Right hindlimb (tissue), 1 donor: Measurements from ENCODE around the gene HMOX1.

Experiments
- DNase-seq: peaks from one replicate; pipeline ENCODE4 v3.0.0-alpha.2; 2018

The HMOX1 gene

GRCh38 chr22:35409783-35410662 is 29.1 kb downstream of the HMOX1 start:
- no peak for DNase-seq

- no peak for DNase-seq
These were observed 29.8 kb downstream of the HMOX1 start for GRCh38 chr22:35410663-35411034.

- no peak for DNase-seq
These were observed 30.2 kb downstream of the HMOX1 start for GRCh38 chr22:35411102-35411501.

- no peak for DNase-seq
These were observed 32.7 kb downstream of the HMOX1 start for GRCh38 chr22:35413624-35414023.

- DNase-seq, result no peak
These were observed 36.7 kb downstream of the HMOX1 start for GRCh38 chr22:35417606-35418005.

- no peak for DNase-seq
These were observed 37.2 kb downstream of the HMOX1 start for GRCh38 chr22:35418088-35418487.

GRCh38 chr22:35418731-35419130 is 37.8 kb downstream of the HMOX1 start:
- DNase-seq, result no peak

- no peak for DNase-seq
These were observed 38.9 kb downstream of the HMOX1 start for GRCh38 chr22:35419756-35420155.

GRCh38 chr22:35421121-35421520 is 40.2 kb downstream of the HMOX1 start:
- no peak for DNase-seq

- no peak for DNase-seq
These were observed 41.2 kb downstream of the HMOX1 start for GRCh38 chr22:35422145-35422544.

- DNase-seq, result no peak
These were observed 42.0 kb downstream of the HMOX1 start for GRCh38 chr22:35422936-35423335.

GRCh38 chr22:35424081-35424480 is 43.2 kb downstream of the HMOX1 start:
- DNase-seq, result no peak

GRCh38 chr22:35424761-35425160 is 43.9 kb downstream of the HMOX1 start:
- DNase-seq, result no peak

- DNase-seq, result no peak
These were observed 44.6 kb downstream of the HMOX1 start for GRCh38 chr22:35425546-35425945.

GRCh38 chr22:35425971-35426800 is 45.3 kb downstream of the HMOX1 start:
- no peak for DNase-seq

GRCh38 chr22:35426801-35427140 is 45.9 kb downstream of the HMOX1 start:
- no peak for DNase-seq

- peak; percentile 88 for DNase-seq
These were observed 50.0 kb downstream of the HMOX1 start for GRCh38 chr22:35430897-35431322.

- no peak for DNase-seq
These were observed 50.8 kb downstream of the HMOX1 start for GRCh38 chr22:35431483-35432227.

GRCh38 chr22:35432228-35432905 is 51.5 kb downstream of the HMOX1 start:
- DNase-seq, result no peak

GRCh38 chr22:35434061-35434710 is 53.3 kb downstream of the HMOX1 start:
- no peak for DNase-seq

GRCh38 chr22:35435201-35435740 is 54.4 kb downstream of the HMOX1 start:
- no peak for DNase-seq

GRCh38 chr22:35436421-35436820 is 55.5 kb downstream of the HMOX1 start:
- no peak for DNase-seq
